HG03064 (cell line): ENCODE data around the gene LIPT2.
"Not testable (repeated sequence)": the region's sequence is repeated elsewhere in the genome, so short reads cannot be mapped to it uniquely, and the experiment has no call there.

ENCODE experiments used
- ATAC-seq: cut with Tn5 transposase; IDR thresholded peaks from one replicate; pipeline ENCODE4 v1.9.1; 2021; ENCODE audit warnings: low read depth; ENCODE audit not compliant: unreplicated experiment

LIPT2 gene

GRCh38 chr11:74492974-74493790 is at the start of gene LIPT2:
Gene LIPT2, minus strand, starts transcription at chr11:74493724. Its CDS starts 21 bp downstream, at chr11:74493703.
- peak; percentile 96 for ATAC-seq

GRCh38 chr11:74541466-74541865 is 47.9 kb upstream of the LIPT2 start:
- ATAC-seq = no peak

GRCh38 chr11:74540270-74540669 is 46.7 kb upstream of the LIPT2 start:
- no peak for ATAC-seq

DNA sequence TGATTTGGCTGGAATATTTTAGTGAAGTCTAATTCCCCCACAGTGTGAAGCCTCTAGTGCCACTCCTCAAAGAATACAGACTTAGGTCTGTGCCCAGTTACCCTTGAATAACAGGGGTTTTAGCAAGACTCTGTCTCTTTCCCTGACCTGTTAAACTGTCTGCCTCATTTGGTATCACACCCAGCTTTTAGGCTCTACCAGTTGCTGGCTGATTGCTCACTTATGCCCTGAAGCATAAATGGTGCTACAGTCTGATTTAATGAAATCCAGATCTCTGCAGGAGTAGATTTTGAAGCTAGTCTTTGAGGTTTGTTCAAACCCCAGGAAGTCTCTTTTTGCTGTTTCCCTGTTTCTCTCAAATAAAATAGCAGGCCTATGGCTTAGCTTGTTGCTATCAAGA is 45.2 kb upstream of the LIPT2 start:
- no peak for ATAC-seq

DNA sequence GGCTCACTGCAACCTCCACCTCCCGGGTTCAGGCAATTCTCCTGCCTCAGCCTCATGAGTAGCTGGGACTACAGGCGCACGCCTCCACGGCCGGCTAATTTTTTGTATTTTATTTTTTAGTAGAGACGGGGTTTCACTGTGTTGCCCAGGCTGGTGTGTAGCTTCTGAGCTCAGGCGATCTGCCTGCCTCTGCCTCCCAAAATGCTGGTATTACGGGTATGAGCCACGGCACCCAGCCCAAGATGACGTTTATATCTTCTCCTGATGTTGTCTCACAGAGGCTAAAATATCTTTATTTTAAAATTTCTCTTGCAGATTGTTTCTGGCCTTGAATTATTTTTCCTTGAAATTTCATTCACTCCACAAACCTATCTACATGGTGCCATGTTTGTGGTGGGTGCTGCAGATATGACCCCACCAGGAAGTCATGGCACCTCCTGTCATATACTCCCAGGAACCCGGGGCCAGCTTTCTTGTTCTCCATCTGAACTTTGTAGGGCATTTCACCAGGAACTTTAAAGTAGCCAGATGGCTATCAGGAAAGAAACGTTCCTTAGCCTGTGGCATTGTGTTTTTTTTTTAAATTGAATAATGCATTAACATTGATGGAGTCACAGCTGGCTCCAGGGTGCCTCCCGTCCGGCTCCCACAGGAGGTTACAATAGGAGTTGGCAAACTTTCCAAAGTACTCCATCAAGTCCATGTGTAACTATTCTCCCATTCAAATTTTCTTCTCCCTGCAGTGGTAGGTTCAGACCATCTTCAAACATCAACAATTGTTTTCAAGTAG is 42.0 kb upstream of the LIPT2 start:
- no peak for ATAC-seq

GRCh38 chr11:74534946-74535275 is 41.4 kb upstream of the LIPT2 start:
- ATAC-seq = not testable (repeated sequence)

DNA sequence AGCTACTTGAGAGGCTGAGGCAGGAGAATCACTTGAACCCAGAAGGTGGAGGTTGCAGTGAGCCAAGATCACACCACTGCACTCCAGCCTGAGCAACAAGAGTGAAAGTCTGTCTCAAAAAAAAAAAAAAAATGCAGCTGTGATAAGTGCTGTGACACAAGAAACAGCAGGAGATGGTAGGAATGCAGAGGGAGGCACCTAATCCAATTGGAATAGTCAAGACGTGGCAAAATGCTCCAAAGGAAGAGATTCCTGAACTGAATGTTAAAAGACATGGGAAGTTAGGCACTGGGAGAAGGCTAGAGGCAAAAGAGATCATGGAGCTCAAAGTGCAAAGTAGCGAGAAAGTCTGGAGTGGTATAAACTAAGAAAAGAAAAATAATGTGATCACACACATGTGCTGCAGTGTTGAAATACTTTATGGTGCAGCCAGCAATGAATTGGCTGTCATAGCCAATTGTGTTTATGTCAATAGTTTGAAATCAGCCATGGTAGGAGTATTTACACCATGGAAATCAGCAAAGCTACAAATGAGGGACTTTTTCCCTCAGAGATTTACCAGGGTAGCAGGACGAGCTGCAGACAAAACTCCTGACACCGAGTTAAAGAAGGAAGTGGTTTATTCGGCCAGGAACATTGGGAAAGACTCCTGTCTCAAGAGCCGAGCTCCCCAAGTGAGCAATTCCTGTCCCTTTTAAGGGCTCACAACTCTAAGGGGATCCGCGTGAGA is 40.9 kb upstream of the LIPT2 start:
- no peak for ATAC-seq

DNA sequence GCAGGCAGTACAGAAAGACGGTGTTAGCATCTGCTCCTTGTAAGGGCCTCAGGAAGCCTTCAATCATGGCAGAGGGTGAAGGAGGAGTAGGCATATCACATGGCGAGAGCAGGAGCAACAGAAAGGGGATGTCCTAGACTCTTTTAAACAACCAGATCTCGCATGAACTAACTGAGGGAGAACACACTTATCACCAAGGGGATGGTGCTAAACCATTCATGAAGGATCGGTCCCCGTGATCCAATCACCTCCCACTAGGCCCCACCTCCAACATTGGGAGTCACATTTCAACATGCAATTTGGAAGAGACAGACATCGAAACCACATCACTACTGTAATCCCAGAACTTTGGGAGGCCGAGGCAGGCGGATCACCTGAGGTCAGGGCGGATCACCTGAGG is 39.9 kb upstream of the LIPT2 start:
- no peak for ATAC-seq

GRCh38 chr11:74532501-74533246 is 39.1 kb upstream of the LIPT2 start:
- ATAC-seq = no peak

GRCh38 chr11:74524978-74525377 is 31.5 kb upstream of the LIPT2 start:
- ATAC-seq = no peak

- ATAC-seq = no peak
Measured at GRCh38 chr11:74524501-74524900, 31.0 kb upstream of the LIPT2 start.

DNA sequence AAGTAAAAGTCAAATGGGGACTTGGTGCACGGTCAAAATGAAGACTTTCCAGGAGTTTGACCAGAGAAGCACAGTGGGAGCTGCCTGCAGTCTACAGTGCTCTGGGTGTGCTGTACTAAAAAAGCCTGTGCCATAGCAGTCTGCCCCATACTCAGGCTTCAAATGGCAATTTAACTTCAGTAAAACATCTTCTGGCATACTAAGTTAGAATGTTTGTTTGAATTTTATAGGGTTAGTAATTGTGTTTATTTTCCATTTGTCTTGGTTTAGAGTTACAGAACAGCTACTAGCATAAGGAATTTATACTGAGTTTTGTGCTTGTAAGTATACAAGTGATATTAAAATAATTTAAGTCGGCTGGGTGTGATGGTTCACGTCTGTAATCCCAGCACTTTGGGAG is 29.3 kb upstream of the LIPT2 start:
- no peak for ATAC-seq

DNA sequence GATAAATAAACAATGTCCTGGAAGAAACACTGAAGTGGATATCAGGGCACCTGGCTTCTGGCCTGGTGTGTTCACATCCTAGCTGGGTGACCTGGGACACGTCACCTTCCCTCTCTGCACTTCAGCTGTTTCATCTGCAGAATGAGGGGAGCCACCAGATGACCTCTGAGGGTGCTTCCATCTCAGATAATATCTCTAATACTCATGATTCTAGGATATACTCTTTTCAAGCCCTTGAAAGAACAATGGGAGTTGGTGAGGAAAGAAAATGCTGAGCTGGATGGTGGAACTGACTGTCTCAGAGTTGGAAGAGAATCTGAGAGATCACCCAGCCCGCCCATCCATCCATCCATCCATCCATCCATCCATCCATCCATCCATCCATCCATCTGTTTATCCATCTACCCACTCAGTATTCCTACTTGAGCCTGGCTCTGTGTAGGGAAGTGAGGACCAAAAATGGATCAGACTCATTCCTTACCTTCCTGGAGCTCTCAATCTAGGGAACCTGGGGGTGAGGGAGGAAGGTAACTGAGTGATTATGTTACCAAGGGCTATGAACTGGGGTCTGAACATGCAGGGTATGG is 28.2 kb upstream of the LIPT2 start:
- ATAC-seq = no peak

GRCh38 chr11:74520927-74521665 is 27.6 kb upstream of the LIPT2 start:
- ATAC-seq = no peak

GRCh38 chr11:74520316-74520715 is 26.8 kb upstream of the LIPT2 start:
- no peak for ATAC-seq

- no peak for ATAC-seq
Measured at GRCh38 chr11:74519710-74520109, 26.2 kb upstream of the LIPT2 start.

DNA sequence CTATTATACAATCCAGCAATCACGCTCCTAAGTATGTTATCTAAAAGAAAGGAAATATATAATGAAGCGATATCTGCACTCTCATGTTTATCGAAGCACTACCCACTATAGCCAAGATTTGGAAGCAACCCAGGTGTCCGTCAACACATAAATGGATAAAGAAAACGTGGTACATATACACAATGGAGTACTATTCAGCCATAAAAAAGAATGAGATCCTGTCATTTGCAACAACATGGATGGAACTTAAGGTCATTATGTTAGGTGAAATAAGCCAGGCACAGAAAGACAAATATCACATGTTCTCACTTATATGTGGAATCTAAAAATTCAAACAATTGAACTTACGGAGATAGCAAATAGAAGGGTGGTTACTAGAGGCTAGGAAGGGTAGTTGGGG is 24.1 kb upstream of the LIPT2 start:
- not testable (repeated sequence) for ATAC-seq

GRCh38 chr11:74507582-74507981 is 14.1 kb upstream of the LIPT2 start:
- ATAC-seq = no peak

DNA sequence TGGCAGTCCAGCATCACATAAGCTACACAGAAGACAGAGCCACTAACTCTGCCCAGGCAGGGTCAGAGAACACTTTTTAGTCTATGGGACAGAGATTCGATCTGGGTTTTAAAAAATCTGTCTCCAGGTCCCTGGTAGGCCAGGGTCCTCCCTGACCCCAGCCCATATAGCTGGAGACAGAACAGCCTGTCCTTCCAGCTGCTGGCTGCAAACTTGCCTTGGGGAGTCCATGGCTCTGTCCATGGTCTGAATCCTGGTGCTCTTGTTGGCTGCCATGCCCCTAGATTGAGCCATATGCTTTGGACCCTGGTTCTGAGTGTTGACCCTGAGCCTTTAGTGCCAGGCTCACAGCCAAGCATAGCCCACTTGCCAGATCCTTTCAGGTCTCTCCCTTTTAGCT is 13.3 kb upstream of the LIPT2 start:
- ATAC-seq = no peak

- no peak for ATAC-seq
Measured at GRCh38 chr11:74505911-74506310, 12.4 kb upstream of the LIPT2 start.
